DND-41 (cell line): ENCODE data around the gene RGS12.

Experiments
- CTCF ChIP-seq: IDR thresholded peaks from 2 replicates; pipeline ENCODE4 v1.5.1; 2012; ENCODE audit warnings: borderline replicate concordance, low read length, moderate library complexity, mild to moderate bottlenecking; ENCODE audit not compliant: poor library complexity, severe bottlenecking; ENCODE audit errors: extremely low read depth
- EZH2 ChIP-seq: IDR thresholded peaks from 3 replicates; pipeline ENCODE4 v1.6.1; 2012; ENCODE audit warnings: borderline replicate concordance, low read depth, mild to moderate bottlenecking, moderate library complexity, low read length, inconsistent platforms; ENCODE audit not compliant: severe bottlenecking

GRCh38 chr4:3314706-3315260 is 22.0 kb downstream of the RGS12 start:
- TF ChIP-seq CTCF (no peak), EZH2 (no peak)
